Upper lobe of left lung (tissue), 4 donors: Measurements from ENCODE around the gene KIF7.

Experiments
- EP300 ChIP-seq, 4 donors: sonication (generic); formaldehyde crosslinking; IDR thresholded peaks; one replicate each; pipeline ENCODE4 v1.5.1; 2017; ENCODE audit warnings: antibody characterized with exemption in 4 of 4, control low read depth in 2 of 4
- POLR2AphosphoS5 ChIP-seq, 2 donors: sonication (generic); formaldehyde crosslinking; IDR thresholded peaks; one replicate each; pipeline ENCODE4 v1.5.1; 2017; ENCODE audit warnings: antibody characterized with exemption in 2 of 2
- TF ChIP-seq, protein P1 (sequence below), 6 experiments: fragments of 450-650 bp in 4 of 6; fragments of 200-600 bp in 2 of 6; sonication (generic) in 2 of 6; IDR thresholded peaks; one replicate each; pipeline ENCODE4 v1.5.1; 2016 to 2019; ENCODE audit warnings: antibody characterized with exemption in 6 of 6

DNA sequence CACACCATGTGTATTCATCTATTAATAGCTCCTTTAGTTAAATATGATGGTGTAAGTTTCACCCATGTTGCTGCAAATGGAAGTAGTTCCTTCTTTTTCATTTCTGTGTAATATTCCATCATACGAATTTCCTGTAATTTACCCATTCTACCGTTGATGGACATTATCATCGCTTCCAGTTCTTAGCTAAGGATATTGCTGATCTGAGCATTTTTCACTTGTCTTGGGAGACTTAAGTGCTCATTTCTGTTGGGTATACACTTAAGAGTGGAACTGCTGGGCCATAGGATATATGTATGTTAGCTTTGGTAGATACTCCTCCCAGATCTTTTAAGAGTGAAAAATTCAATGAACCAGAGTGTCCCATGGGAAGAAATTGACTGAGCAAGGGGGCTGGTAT lies 12.9 kb upstream of the KIF7 start:
- TF ChIP-seq POLR2AphosphoS5 (IDR thresholded peaks at IDR 0.05) (no peak), EP300 (IDR thresholded peaks at IDR 0.05) (no peak)
- TF ChIP-seq, protein P1, sequence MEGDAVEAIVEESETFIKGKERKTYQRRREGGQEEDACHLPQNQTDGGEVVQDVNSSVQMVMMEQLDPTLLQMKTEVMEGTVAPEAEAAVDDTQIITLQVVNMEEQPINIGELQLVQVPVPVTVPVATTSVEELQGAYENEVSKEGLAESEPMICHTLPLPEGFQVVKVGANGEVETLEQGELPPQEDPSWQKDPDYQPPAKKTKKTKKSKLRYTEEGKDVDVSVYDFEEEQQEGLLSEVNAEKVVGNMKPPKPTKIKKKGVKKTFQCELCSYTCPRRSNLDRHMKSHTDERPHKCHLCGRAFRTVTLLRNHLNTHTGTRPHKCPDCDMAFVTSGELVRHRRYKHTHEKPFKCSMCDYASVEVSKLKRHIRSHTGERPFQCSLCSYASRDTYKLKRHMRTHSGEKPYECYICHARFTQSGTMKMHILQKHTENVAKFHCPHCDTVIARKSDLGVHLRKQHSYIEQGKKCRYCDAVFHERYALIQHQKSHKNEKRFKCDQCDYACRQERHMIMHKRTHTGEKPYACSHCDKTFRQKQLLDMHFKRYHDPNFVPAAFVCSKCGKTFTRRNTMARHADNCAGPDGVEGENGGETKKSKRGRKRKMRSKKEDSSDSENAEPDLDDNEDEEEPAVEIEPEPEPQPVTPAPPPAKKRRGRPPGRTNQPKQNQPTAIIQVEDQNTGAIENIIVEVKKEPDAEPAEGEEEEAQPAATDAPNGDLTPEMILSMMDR (IDR thresholded peaks at IDR 0.05) = no peak
